Neural progenitor cell (in vitro differentiated cells): ENCODE measurements around the gene NEU4. TPM values are rescaled to one million over a fixed set of nuclear protein-coding genes. Genes with fewer than 3 reads are reported as not detected.

ENCODE experiments used
- DNase-seq: peaks from one replicate; pipeline ENCODE4 v3.0.0-alpha.2; 2016; ENCODE audit warnings: low spot score
- H2AFZ ChIP-seq: fragments of 200-600 bp; sonication (generic); replicated peaks from 2 replicates; pipeline ENCODE4 v1.6.1; 2016; ENCODE audit warnings: antibody characterized with exemption
- H3F3A ChIP-seq: fragments of 200-600 bp; sonication (generic); 2 replicates; pipeline ENCODE4 v1.6.1; 2016; ENCODE audit warnings: antibody characterized with exemption, low read depth
- H3K27ac ChIP-seq: fragments of 200-600 bp; sonication (generic); 2 replicates; pipeline ENCODE4 v1.5.1; 2016; ENCODE audit warnings: mild to moderate bottlenecking
- H3K27me3 ChIP-seq: fragments of 200-600 bp; sonication (generic); 2 replicates; pipeline ENCODE4 v1.6.1; 2016; ENCODE audit warnings: mild to moderate bottlenecking, moderate library complexity
- H3K36me3 ChIP-seq: fragments of 200-600 bp; sonication (generic); 2 replicates; pipeline ENCODE4 v1.5.1; 2016
- H3K4me1 ChIP-seq: fragments of 200-600 bp; sonication (generic); 2 replicates; pipeline ENCODE4 v1.6.1; 2016; ENCODE audit warnings: mixed run types
- H3K4me2 ChIP-seq: fragments of 200-600 bp; sonication (generic); 2 replicates; pipeline ENCODE4 v1.6.1; 2016
- H3K4me3 ChIP-seq: fragments of 200-600 bp; sonication (generic); 2 replicates; pipeline ENCODE4 v1.5.1; 2016
- H3K79me2 ChIP-seq: fragments of 200-600 bp; sonication (generic); 2 replicates; pipeline ENCODE4 v1.6.1; 2016; ENCODE audit warnings: low read depth
- H3K9ac ChIP-seq: fragments of 200-600 bp; sonication (generic); 2 replicates; pipeline ENCODE4 v1.6.1; 2016
- H3K9me3 ChIP-seq: fragments of 200-600 bp; sonication (generic); 2 replicates; pipeline ENCODE4 v1.5.1; 2016; ENCODE audit warnings: low read depth
- H4K20me1 ChIP-seq: fragments of 200-600 bp; sonication (generic); 2 replicates; pipeline ENCODE4 v1.6.1; 2016; ENCODE audit warnings: low read depth
- H3K27ac Mint-ChIP-seq: 3 replicates; pipeline ENCODE4 v1.8.0; 2021; ENCODE audit warnings: mixed read lengths
- H3K27me3 Mint-ChIP-seq: 2 replicates; pipeline ENCODE4 v1.8.0; 2022; ENCODE audit warnings: low read depth, mild to moderate bottlenecking, inconsistent platforms, moderate library complexity, mixed read lengths; ENCODE audit not compliant: insufficient read depth
- H3K36me3 Mint-ChIP-seq: 3 replicates; pipeline ENCODE4 v1.8.0; 2021; ENCODE audit warnings: mixed read lengths
- H3K4me1 Mint-ChIP-seq: 3 replicates; pipeline ENCODE4 v1.8.0; 2021; ENCODE audit warnings: mixed read lengths
- H3K4me3 Mint-ChIP-seq: 3 replicates; pipeline ENCODE4 v1.8.0; 2021; ENCODE audit warnings: mild to moderate bottlenecking, moderate library complexity, mixed read lengths
- H3K9me3 Mint-ChIP-seq: 3 replicates; pipeline ENCODE4 v1.8.0; 2020; ENCODE audit warnings: mixed read lengths
- CTCF ChIP-seq: fragments of 200-600 bp; sonication (generic); IDR thresholded peaks from 2 replicates; pipeline ENCODE4 v1.5.1; 2017; ENCODE audit warnings: antibody characterized with exemption, mild to moderate bottlenecking
- EZH2 ChIP-seq: fragments of 200-600 bp; sonication (generic); IDR thresholded peaks from 2 replicates; pipeline ENCODE4 v1.6.1; 2017; ENCODE audit warnings: antibody characterized with exemption, mild to moderate bottlenecking, moderate library complexity
- EZH2phosphoT487 ChIP-seq: fragments of 200-600 bp; sonication (generic); IDR thresholded peaks from 2 replicates; pipeline ENCODE4 v1.6.1; 2017; ENCODE audit warnings: antibody characterized with exemption
- total RNA-seq: library from RNA; depleted of rRNA; stranded (reverse); fragments of >200 nt; gene quantifications from 2 replicates; pipeline ENCODE4 v1.2.3, GENCODE V29; 2015; ENCODE audit warnings: low replicate concordance

Gene NEU4
- total RNA-seq, 1 donor from 2014 or later, result not detected

GRCh38 chr2:241852981-241853631 is 44.1 kb downstream of the NEU4 start:
- TF ChIP-seq EZH2phosphoT487 (no peak), CTCF (no peak), EZH2 (no peak)
- Histone ChIP-seq H3K79me2 (no peaks in the 10 kb centered on the region), H4K20me1 (no peaks in the 10 kb centered on the region), H3F3A (no peaks in the 10 kb centered on the region), H3K27ac (no peak overlapping the region), H3K9ac (no peak overlapping the region), H3K4me2 (no peak overlapping the region), H3K4me1 (peaks cover 5% of the 10 kb centered on the region), H3K27me3 (no peaks in the 10 kb centered on the region), H3K9me3 (no peaks in the 10 kb centered on the region), H3K36me3 (no peaks in the 10 kb centered on the region), H3K4me3 (no peak overlapping the region), H2AFZ (no peak overlapping the region)
- no peaks in the 10 kb centered on the region for H3K36me3 Mint-ChIP-seq
- DNase-seq, result no peak
- H3K4me3 Mint-ChIP-seq, result no peak overlapping the region
- peaks cover 8% of the 10 kb centered on the region for H3K4me1 Mint-ChIP-seq
- peaks cover 3% of the 10 kb centered on the region for H3K27me3 Mint-ChIP-seq
- H3K27ac Mint-ChIP-seq, result no peak overlapping the region
- no peaks in the 10 kb centered on the region for H3K9me3 Mint-ChIP-seq

GRCh38 chr2:241853651-241854341 is 44.8 kb downstream of the NEU4 start:
- Histone ChIP-seq H3K27me3 (no peaks in the 10 kb centered on the region), H3K9ac (no peak overlapping the region), H3K36me3 (no peaks in the 10 kb centered on the region), H4K20me1 (no peaks in the 10 kb centered on the region), H3K4me1 (peaks cover 5% of the 10 kb centered on the region), H3K9me3 (no peaks in the 10 kb centered on the region), H2AFZ (no peak overlapping the region), H3K4me3 (no peak overlapping the region), H3K4me2 (no peak overlapping the region), H3K79me2 (no peaks in the 10 kb centered on the region), H3F3A (no peaks in the 10 kb centered on the region), H3K27ac (no peak overlapping the region)
- TF ChIP-seq EZH2phosphoT487, result no peak
- no peak for TF ChIP-seq CTCF
- TF ChIP-seq EZH2, result no peak
- DNase-seq, result no peak
- Mint-ChIP-seq H3K36me3 (no peaks in the 10 kb centered on the region), H3K27me3 (peaks cover 3% of the 10 kb centered on the region), H3K4me3 (no peak overlapping the region), H3K9me3 (no peaks in the 10 kb centered on the region), H3K27ac (no peak overlapping the region), H3K4me1 (peaks cover 8% of the 10 kb centered on the region)

- H3K79me2 ChIP-seq, result no peaks in the 10 kb centered on the region
- peaks cover 5% of the 10 kb centered on the region for H3K4me1 ChIP-seq
- no peaks in the 10 kb centered on the region for H3F3A ChIP-seq
- no peaks in the 10 kb centered on the region for H4K20me1 ChIP-seq
- H3K4me2 ChIP-seq, result no peak overlapping the region
- no peaks in the 10 kb centered on the region for H3K9me3 ChIP-seq
- H3K36me3 ChIP-seq, result no peaks in the 10 kb centered on the region
- no peak overlapping the region for H2AFZ ChIP-seq
- no peaks in the 10 kb centered on the region for H3K27me3 ChIP-seq
- Mint-ChIP-seq H3K36me3 (no peaks in the 10 kb centered on the region), H3K27me3 (peaks cover 3% of the 10 kb centered on the region), H3K9me3 (no peaks in the 10 kb centered on the region), H3K27ac (no peak overlapping the region), H3K4me1 (peaks cover 9% of the 10 kb centered on the region), H3K4me3 (no peak overlapping the region)
- H3K9ac ChIP-seq, result no peak overlapping the region
- H3K27ac ChIP-seq, result no peak overlapping the region
- TF ChIP-seq EZH2 (no peak), EZH2phosphoT487 (no peak), CTCF (no peak)
- no peak overlapping the region for H3K4me3 ChIP-seq
- no peak for DNase-seq
Measured at GRCh38 chr2:241854342-241855244, 45.6 kb downstream of the NEU4 start.
